Measurements from ENCODE around the gene MPDU1. TPM values are rescaled to one million over a fixed set of nuclear protein-coding genes. Genes with fewer than 3 reads are reported as not detected.

The MPDU1 gene
- total RNA-seq, 2 donors from 2014 or later = 24.7 to 31.2 TPM

DNA sequence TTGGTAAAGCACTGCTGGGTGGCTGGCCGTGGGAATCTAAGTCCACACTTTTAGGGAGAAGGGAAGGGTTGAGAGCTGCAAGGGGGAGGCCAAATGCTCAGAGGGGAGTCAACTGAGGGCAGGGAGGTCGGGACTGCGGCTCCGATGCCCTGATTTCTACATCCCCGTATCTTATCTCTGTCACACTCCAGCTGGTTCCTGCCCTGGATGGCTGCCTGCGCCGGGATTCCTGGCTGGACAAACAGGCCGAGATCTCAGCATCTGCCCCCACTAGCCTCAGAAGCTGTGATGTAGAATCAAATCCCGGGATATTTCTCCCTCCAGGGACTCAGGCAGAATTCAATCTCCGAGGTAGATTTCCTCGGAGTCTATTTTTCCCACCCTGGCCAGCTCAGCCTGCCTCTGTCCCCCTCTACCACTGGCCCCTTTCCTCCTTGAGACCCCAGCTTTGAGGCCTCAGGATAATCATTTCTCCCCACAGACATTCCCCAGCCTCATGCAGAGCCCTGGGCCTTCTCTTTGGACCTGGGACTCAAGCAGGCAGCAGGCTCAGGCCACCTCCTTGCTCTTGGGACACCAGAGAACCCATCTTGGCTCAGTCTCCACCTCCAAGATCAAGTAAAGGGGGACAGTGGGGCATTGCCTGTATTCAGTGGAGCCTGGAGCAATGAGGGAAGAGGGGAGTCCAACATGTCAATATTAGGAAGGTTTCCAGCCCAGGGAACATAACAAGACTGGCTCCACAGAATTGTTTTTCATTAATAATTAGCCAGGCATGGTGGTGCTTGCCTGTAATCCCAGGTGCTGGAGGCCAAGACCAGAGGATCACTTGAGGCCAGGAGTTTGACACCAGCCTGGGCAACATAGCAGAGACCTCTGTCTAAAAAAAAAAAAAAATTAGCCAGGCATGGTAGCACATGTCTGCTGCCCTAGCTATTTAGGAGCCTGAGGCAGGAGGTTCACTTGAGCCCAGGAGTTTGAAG lies 48.0 kb downstream of the MPDU1 start:
- DNase-seq (ENCODE audit: low spot score) = no peak
- intact Hi-C loops (cut with DNase I) = loop anchor here (2.0 to 10.0 kb wide), 2 partner anchors 53 to 55 kb away; partner anchors contain the start of genes TP53 (in 2 of the 2) and WRAP53 (in 1 of the 2)

DNA sequence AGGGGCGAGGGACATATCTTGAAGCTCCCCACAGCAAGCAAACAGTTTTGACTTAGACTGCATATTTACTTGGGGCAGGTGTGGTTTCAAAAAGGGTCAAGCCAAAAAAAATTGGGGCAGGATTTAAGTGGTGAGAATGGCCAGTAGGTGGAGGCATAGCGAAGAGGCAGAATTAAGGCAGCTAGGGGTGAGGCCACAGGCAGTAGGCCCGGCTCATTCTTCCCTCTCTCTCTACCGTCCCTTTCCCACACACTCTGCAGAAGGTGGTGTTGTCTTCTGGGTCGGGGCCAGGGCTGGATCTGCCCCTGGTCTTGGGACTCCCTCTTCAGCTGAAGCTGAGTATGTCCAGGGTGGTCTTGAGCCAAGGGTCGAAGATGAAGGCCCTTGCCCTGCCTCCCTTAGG lies 48.8 kb downstream of the MPDU1 start:
- intact Hi-C loops (cut with DNase I) = loop anchor here (2.0 to 10.0 kb wide), 2 partner anchors 52 to 54 kb away; partner anchors contain the start of genes TP53 (in 2 of the 2) and WRAP53 (in 1 of the 2)

DNA sequence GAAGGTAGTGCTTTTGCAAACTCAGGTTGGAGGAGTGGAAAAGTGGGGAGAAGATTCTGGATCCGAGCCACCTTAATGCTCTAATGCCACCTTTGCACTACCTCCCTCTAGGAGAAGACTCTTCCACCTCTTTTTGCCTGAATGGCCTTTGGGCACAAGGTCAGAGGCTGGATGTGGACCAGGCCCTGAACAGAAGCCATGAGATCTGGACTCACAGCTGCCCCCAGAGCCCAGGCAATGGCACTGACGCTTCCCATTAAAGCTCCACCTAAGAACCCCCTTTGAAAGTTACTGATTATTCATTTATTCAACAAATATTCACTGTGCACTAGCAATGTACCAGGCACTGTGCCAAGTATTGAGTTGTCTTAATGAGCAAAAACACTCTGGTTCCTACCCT lies 49.4 kb downstream of the MPDU1 start:
- no peak for DNase-seq (ENCODE audit: low spot score)
- intact Hi-C loops (cut with DNase I) = loop anchor here (2.0 to 10.0 kb wide), 2 partner anchors 52 to 54 kb away; partner anchors contain the start of genes TP53 (in 2 of the 2) and WRAP53 (in 1 of the 2)

More for the DNA sequence above, 48.8 kb downstream of the MPDU1 start:
- DNase-seq (ENCODE audit: low spot score) = no peak

DNA sequence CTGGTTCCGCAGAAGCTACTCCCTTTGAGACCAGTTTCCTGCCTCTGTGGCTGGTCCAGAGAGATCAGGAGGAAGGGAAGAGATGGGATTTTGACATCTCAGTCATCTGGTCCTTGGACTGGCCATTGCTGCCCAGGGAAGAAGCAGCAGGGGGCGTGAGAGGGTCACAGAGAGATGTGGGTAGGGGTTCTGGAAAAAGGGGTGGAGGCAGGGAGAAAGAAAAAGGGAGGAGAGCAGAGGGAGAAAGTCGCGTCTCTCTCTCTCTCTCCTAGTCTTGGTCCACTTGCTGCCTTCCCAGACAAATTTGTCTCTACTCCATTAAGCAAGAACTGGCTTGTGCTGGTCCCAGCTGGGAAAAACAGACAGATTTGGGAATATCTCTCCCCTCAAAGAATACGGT lies 50.7 kb downstream of the MPDU1 start:
- intact Hi-C loops (cut with DNase I) = loop anchor here in 1 of 2 donors (10.0 kb wide), 1 partner anchor 50 kb away; the partner anchor contains the start of genes TP53 and WRAP53
- DNase-seq (ENCODE audit: low spot score) = no peak

DNA sequence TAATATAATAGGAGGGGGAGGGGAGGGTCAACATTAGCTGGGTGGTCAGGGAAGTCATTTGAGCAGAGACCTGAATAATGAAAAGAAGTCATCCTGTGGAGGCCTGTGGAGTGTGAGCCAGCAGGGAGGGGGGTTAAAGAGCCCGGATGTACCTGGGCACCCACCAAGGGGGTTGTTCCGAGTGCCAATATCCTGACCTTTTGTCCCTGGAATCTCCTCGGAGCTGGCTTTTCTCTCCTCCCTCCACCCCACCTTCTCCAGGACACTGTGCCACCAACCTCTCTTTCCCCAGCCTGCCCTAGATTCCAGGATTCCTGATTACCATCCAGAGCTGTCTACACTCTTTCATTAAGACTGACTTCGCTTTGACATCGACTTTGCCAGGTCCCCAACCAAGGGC lies 52.5 kb downstream of the MPDU1 start:
- intact Hi-C loops (cut with DNase I) = loop anchor here in 1 of 2 donors (10.0 kb wide), 1 partner anchor 49 kb away; the partner anchor contains the start of genes TP53 and WRAP53
- no peak for DNase-seq (ENCODE audit: low spot score)

Other genes starting within 250 kb of the MPDU1 start
- gene ACAP1, start 247.3 kb upstream of the MPDU1 start, total RNA-seq = 10 to 100 TPM; 11.9 to 15.2 TPM
- 10 to 100 TPM in 1 of 2 donors, 1 to 10 TPM in 1; 8.8 to 10.0 TPM for gene KCTD11, start 231.7 kb upstream of the MPDU1 start, total RNA-seq
- gene TMEM95, start 228.7 kb upstream of the MPDU1 start, total RNA-seq = not detected
- 1 to 10 TPM; 1.6 to 1.8 TPM for gene TNK1, start 202.8 kb upstream of the MPDU1 start, total RNA-seq
- gene PLSCR3, start 189.3 kb upstream of the MPDU1 start, total RNA-seq = 10 to 100 TPM; 31.8 to 37.6 TPM
- gene TMEM256, start 179.8 kb upstream of the MPDU1 start, total RNA-seq = 10 to 100 TPM; 39.3 to 65.5 TPM
- 10 to 100 TPM; 31.6 to 34.2 TPM for gene NLGN2, start 176.0 kb upstream of the MPDU1 start, total RNA-seq
- gene SPEM1, start 163.5 kb upstream of the MPDU1 start, total RNA-seq = not detected
- gene SPEM2, start 158.2 kb upstream of the MPDU1 start, total RNA-seq = not detected
- not detected for gene SPEM3, start 155.0 kb upstream of the MPDU1 start, total RNA-seq
- 1 to 10 TPM; 1.8 to 3.0 TPM for gene TMEM102, start 148.4 kb upstream of the MPDU1 start, total RNA-seq
- 1 to 10 TPM; 2.7 to 3.8 TPM for gene FGF11, start 144.3 kb upstream of the MPDU1 start, total RNA-seq
- 10 to 100 TPM in 1 of 2 donors, 1 to 10 TPM in 1; 7.8 to 10.5 TPM for gene CHRNB1, start 138.8 kb upstream of the MPDU1 start, total RNA-seq
- 10 to 100 TPM; 67.3 to 67.9 TPM for gene ZBTB4, start 104.2 kb upstream of the MPDU1 start, total RNA-seq
- not detected for gene SLC35G6, start 102.4 kb upstream of the MPDU1 start, total RNA-seq
- gene POLR2A, start 99.5 kb upstream of the MPDU1 start, total RNA-seq = 10 to 100 TPM; 65.5 to 70.0 TPM
- gene TNFSF12, start 34.8 kb upstream of the MPDU1 start, total RNA-seq = 10 to 100 TPM; 52.0 to 65.1 TPM
- 10 to 100 TPM; 15.5 to 33.3 TPM for gene TNFSF13, start 25.1 kb upstream of the MPDU1 start, total RNA-seq
- gene SENP3, start 21.9 kb upstream of the MPDU1 start, total RNA-seq = 10 to 100 TPM; 36.2 to 48.2 TPM
- 100 to 1,000 TPM; 111 to 158 TPM for gene CD68, start 4.2 kb upstream of the MPDU1 start, total RNA-seq
- gene SOX15, start 6.2 kb downstream of the MPDU1 start, total RNA-seq = 1 to 10 TPM; 2.1 to 2.5 TPM
- 10 to 100 TPM; 25.4 to 31.6 TPM for gene FXR2, start 31.0 kb downstream of the MPDU1 start, total RNA-seq
- gene SAT2, start 44.0 kb downstream of the MPDU1 start, total RNA-seq = 10 to 100 TPM; 40.7 to 63.3 TPM
- gene SHBG, start 46.3 kb downstream of the MPDU1 start, total RNA-seq = under 1 TPM in 1 of 2 donors, not detected in 1; 0.43 TPM
- 1 to 10 TPM; 2.2 to 2.6 TPM for gene ATP1B2, start 67.1 kb downstream of the MPDU1 start, total RNA-seq
- 10 to 100 TPM; 30.6 to 37.3 TPM for gene TP53, start 103.6 kb downstream of the MPDU1 start, total RNA-seq
- gene WRAP53, start 104.6 kb downstream of the MPDU1 start, total RNA-seq = 1 to 10 TPM; 4.8 to 5.0 TPM
- under 1 TPM; 0.19 to 0.42 TPM for gene EFNB3, start 121.3 kb downstream of the MPDU1 start, total RNA-seq
- 1 to 10 TPM in 1 of 2 donors, under 1 TPM in 1; 0.19 to 1.3 TPM for gene DNAH2, start 133.9 kb downstream of the MPDU1 start, total RNA-seq

Data from posterior vena cava (tissue), 2 donors.